GM12892 (cell line): Measurements from ENCODE around the gene WIPF2.
"Not testable (repeated sequence)": the region's sequence is repeated elsewhere in the genome, so short reads cannot be mapped to it uniquely, and the experiment has no call there.

Source experiments
- DNase-seq: peaks from one replicate; pipeline ENCODE4 v3.0.0; 2011; ENCODE audit not compliant: insufficient read length
- FAIRE-seq: peaks from 2 replicates; lab custom pipeline; 2011; peaks lifted over from hg19 to GRCh38; lab: Jason Lieb, UNC
- POLR2A ChIP-seq: IDR thresholded peaks from 2 replicates; pipeline ENCODE4 v1.6.1; 2011; ENCODE audit warnings: low read depth, low read length, control low read depth
- POLR2AphosphoS5 ChIP-seq: IDR thresholded peaks from 2 replicates; pipeline ENCODE4 v1.6.1; 2011; ENCODE audit warnings: low read depth, low read length, control low read depth
- TAF1 ChIP-seq: IDR thresholded peaks from 2 replicates; pipeline ENCODE4 v1.6.1; 2011; ENCODE audit warnings: low read depth, mild to moderate bottlenecking, control low read depth, low read length, borderline replicate concordance

The WIPF2 gene

GRCh38 chr17:40179923-40180659, 39.0 kb upstream of the WIPF2 start:
- no peak for FAIRE-seq
- TF ChIP-seq POLR2AphosphoS5, result no peak
- no peak for TF ChIP-seq TAF1
- TF ChIP-seq POLR2A, result no peak

DNA sequence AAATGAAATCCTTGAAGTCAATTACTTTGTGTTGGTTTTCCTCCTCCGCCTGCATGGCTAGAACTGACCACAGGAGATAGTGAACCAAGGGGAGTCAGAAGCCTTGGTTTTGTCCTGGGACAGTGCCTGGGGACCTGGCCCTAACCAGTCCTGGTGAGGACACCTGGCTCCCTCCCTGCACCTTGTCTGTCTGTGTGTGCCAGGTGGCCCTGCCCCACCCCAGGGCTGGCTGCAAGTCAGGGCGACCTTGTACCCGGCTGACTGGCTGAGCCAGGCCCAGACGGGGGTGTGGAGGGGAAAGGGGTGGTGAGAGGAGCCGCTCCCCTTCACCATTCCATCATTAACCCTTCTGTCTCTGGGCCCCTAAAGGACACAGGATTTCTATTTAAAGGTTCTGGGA, 38.4 kb upstream of the WIPF2 start:
- no peak for DNase-seq
- TF ChIP-seq POLR2A (no peak), TAF1 (no peak), POLR2AphosphoS5 (no peak)
- no peak for FAIRE-seq

More at GRCh38 chr17:40179923-40180659, 39.0 kb upstream of the WIPF2 start:
- no peak for DNase-seq

GRCh38 chr17:40181205-40181604, 37.9 kb upstream of the WIPF2 start:
- DNase-seq (no peak), FAIRE-seq (no peak)
- TF ChIP-seq POLR2A (no peak), TAF1 (no peak), POLR2AphosphoS5 (no peak)

GRCh38 chr17:40182606-40183005, 36.5 kb upstream of the WIPF2 start:
- FAIRE-seq, result no peak
- TF ChIP-seq POLR2AphosphoS5 (no peak), POLR2A (no peak), TAF1 (no peak)
- no peak for DNase-seq

- no peak for DNase-seq
- no peak for FAIRE-seq
- TF ChIP-seq TAF1 (no peak), POLR2A (no peak), POLR2AphosphoS5 (no peak)
Observed at GRCh38 chr17:40187238-40187637, 31.9 kb upstream of the WIPF2 start.

- FAIRE-seq (no peak), DNase-seq (no peak)
- no peak for TF ChIP-seq POLR2AphosphoS5
Observed at GRCh38 chr17:40188694-40189093, 30.4 kb upstream of the WIPF2 start.

GRCh38 chr17:40190197-40191021, 28.7 kb upstream of the WIPF2 start:
- FAIRE-seq (no peak), DNase-seq (no peak)
- TF ChIP-seq POLR2A, result no peak
- TF ChIP-seq POLR2AphosphoS5, result no peak
- no peak for TF ChIP-seq TAF1

- FAIRE-seq (peak; percentile 95), DNase-seq (peak; percentile 75)
- TF ChIP-seq POLR2A, result no peak; the same call in 1 of the 2 replicates
- no peak for TF ChIP-seq POLR2AphosphoS5
- no peak for TF ChIP-seq TAF1
Observed at GRCh38 chr17:40191237-40192208, 27.6 kb upstream of the WIPF2 start.

DNA sequence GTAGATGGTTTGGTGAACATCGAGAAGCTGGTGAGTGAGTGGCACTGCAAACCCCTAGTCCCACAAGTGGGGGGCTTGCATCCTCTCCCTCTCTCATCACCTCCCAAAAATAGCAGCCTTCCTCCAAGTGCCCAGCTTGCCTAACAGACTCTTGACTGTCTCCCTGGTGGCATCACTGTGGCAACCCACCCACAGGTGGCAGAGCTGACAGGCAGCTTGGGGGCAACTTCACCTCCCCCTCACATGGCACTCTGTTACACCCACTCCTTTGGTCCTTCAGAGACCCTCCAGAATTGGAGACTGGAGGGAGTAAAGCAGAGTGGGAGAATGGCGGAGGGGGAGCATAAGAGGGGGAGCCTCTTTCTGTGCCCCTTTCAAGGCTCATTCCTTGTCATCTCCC, 26.1 kb upstream of the WIPF2 start:
- TF ChIP-seq TAF1, result no peak
- TF ChIP-seq POLR2A, result no peak
- TF ChIP-seq POLR2AphosphoS5, result no peak
- FAIRE-seq (no peak), DNase-seq (no peak)

DNA sequence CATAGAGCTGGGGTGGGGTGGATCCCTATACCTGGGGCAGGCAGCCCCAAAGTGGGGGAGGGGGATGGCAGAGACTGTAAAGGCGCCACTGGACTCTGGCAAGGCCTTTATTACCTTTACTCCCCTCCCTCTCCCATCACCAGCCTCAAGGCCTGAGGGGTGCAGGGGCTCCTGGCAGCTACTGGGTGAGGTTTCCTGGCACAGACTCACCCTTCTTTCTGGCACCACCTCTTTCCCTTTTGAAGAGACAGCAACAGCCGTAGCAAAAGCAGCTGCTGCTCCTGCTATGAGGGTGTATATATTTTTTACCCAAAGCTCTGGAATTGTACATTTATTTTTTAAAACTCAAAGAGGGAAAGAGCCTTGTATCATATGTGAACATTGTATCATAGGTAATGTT, 24.3 kb upstream of the WIPF2 start:
- TF ChIP-seq POLR2AphosphoS5, result no peak
- TF ChIP-seq POLR2A, result no peak
- no peak for TF ChIP-seq TAF1
- peak; percentile 38 for FAIRE-seq

GRCh38 chr17:40197550-40197949, 21.6 kb upstream of the WIPF2 start:
- no peak for FAIRE-seq
- TF ChIP-seq POLR2A (no peak), TAF1 (no peak), POLR2AphosphoS5 (no peak)
- no peak for DNase-seq

More for the DNA sequence above, 24.3 kb upstream of the WIPF2 start:
- DNase-seq, result no peak

GRCh38 chr17:40197965-40198456, 21.1 kb upstream of the WIPF2 start:
- DNase-seq, FAIRE-seq: not testable (repeated sequence)
